Gastroesophageal sphincter (tissue), 3 donors: ENCODE data around the gene ACOT7.

ENCODE experiments used
- CTCF ChIP-seq, 4 experiments: fragments of 200-600 bp in 2 of 4; fragments of 450-650 bp in 2 of 4; sonication (generic) in 1 of 4; IDR thresholded peaks; one replicate each; pipeline ENCODE4 v1.5.1; 2017 to 2019; ENCODE audit warnings: antibody characterized with exemption in 4 of 4, mild to moderate bottlenecking in 2 of 4, moderate library complexity in 2 of 4
- POLR2AphosphoS5 ChIP-seq: sonication (generic); formaldehyde crosslinking; IDR thresholded peaks from one replicate; pipeline ENCODE4 v1.6.1; 2017; ENCODE audit warnings: antibody characterized with exemption

GRCh38 chr1:6384962-6385361 is 8.6 kb downstream of the ACOT7 start:
- TF ChIP-seq POLR2AphosphoS5: no peak
- TF ChIP-seq CTCF (IDR thresholded peaks at IDR 0.05): no peak
